WERI-Rb-1 (cell line): ENCODE results near the gene TRIM73.
"Not testable (repeated sequence)": the region's sequence is repeated elsewhere in the genome, so short reads cannot be mapped to it uniquely, and the experiment has no call there.

Experiments
- DNase-seq: peaks from one replicate; pipeline ENCODE4 v3.0.0-alpha.2; 2020
- H3K27ac ChIP-seq: fragments of 250-450 bp; sonication (Bioruptor Pico); 2 replicates; pipeline ENCODE4 v1.5.1; 2020; ENCODE audit warnings: mild to moderate bottlenecking, moderate library complexity
- H3K27me3 ChIP-seq: fragments of 250-450 bp; sonication (Bioruptor Pico); 2 replicates; pipeline ENCODE4 v1.5.1; 2021; ENCODE audit warnings: mild to moderate bottlenecking, low read depth, moderate library complexity; ENCODE audit not compliant: insufficient read depth, severe bottlenecking
- H3K36me3 ChIP-seq: fragments of 250-450 bp; sonication (Bioruptor Pico); 2 replicates; pipeline ENCODE4 v1.5.1; 2020; ENCODE audit warnings: mild to moderate bottlenecking, moderate library complexity
- H3K4me3 ChIP-seq: 2 replicates; pipeline ENCODE4 v1.5.1; 2011; ENCODE audit warnings: low read depth, mild to moderate bottlenecking, control low read depth, low read length
- H3K9me3 ChIP-seq: fragments of 250-450 bp; sonication (Bioruptor Pico); 2 replicates; pipeline ENCODE4 v1.5.1; 2021; ENCODE audit warnings: mild to moderate bottlenecking, moderate library complexity; ENCODE audit not compliant: severe bottlenecking
- CTCF ChIP-seq: IDR thresholded peaks from 2 replicates; pipeline ENCODE4 v1.5.1; 2011; ENCODE audit warnings: low read depth, mild to moderate bottlenecking, control low read depth, inconsistent platforms, low read length

TRIM73 gene

GRCh38 chr7:75423481-75423880 is 28.1 kb downstream of the TRIM73 start:
- not testable (repeated sequence) for H3K27ac ChIP-seq, H3K4me3 ChIP-seq, H3K9me3 ChIP-seq, H3K36me3 ChIP-seq, DNase-seq, H3K27me3 ChIP-seq

- H3K27me3 ChIP-seq, H3K4me3 ChIP-seq, H3K27ac ChIP-seq, DNase-seq, H3K9me3 ChIP-seq: not testable (repeated sequence)
- H3K36me3 ChIP-seq, result peaks cover 45% of the 10 kb centered on the region
Observed at GRCh38 chr7:75439000-75439399, 43.6 kb downstream of the TRIM73 start.

- H3K4me3 ChIP-seq, result peak overlapping the region; percentile 26
- peak overlapping the region; percentile 90 for H3K27ac ChIP-seq
- not testable (repeated sequence) for DNase-seq, H3K27me3 ChIP-seq, H3K9me3 ChIP-seq
- H3K36me3 ChIP-seq, result peaks cover 18% of the 10 kb centered on the region
Observed at GRCh38 chr7:75442101-75442464, 46.7 kb downstream of the TRIM73 start.

- H3K9me3 ChIP-seq, H3K27me3 ChIP-seq: not testable (repeated sequence)
- peak overlapping the region; percentile 52 for H3K4me3 ChIP-seq
- H3K36me3 ChIP-seq, result peaks cover 15% of the 10 kb centered on the region
- peak overlapping the region; percentile 90 for H3K27ac ChIP-seq
- DNase-seq, result peak; percentile 19
Observed at GRCh38 chr7:75442465-75443111, 47.2 kb downstream of the TRIM73 start.

GRCh38 chr7:75449946-75450345 is 54.5 kb downstream of the TRIM73 start:
- not testable (repeated sequence) for H3K27ac ChIP-seq, DNase-seq, H3K36me3 ChIP-seq, H3K27me3 ChIP-seq, H3K4me3 ChIP-seq, H3K9me3 ChIP-seq

GRCh38 chr7:75452494-75452955 is 57.1 kb downstream of the TRIM73 start:
- 0 out of 2 replicates have a peak, but pooled peaks have one; percentile 2 for TF ChIP-seq CTCF
- not testable (repeated sequence) for H3K36me3 ChIP-seq, H3K9me3 ChIP-seq, H3K27ac ChIP-seq, H3K4me3 ChIP-seq, H3K27me3 ChIP-seq, DNase-seq
